ENCODE data around the gene KRTAP12-4. TPM values are rescaled to one million over a fixed set of nuclear protein-coding genes. Genes with fewer than 3 reads are reported as not detected.
"Not testable (repeated sequence)": the region's sequence is repeated elsewhere in the genome, so short reads cannot be mapped to it uniquely, and the experiment has no call there.

Gene KRTAP12-4
- total RNA-seq, 1 donor from 2014 or later = not detected

- peaks cover 7% of the 10 kb centered on the region for H3K9me3 Mint-ChIP-seq (ENCODE audit: unreplicated experiment)
- peak overlapping the region; percentile 75 for H3K27ac Mint-ChIP-seq (ENCODE audit: unreplicated experiment)
Observed at GRCh38 chr21:44697811-44698734, 43.6 kb upstream of the KRTAP12-4 start.

DNA sequence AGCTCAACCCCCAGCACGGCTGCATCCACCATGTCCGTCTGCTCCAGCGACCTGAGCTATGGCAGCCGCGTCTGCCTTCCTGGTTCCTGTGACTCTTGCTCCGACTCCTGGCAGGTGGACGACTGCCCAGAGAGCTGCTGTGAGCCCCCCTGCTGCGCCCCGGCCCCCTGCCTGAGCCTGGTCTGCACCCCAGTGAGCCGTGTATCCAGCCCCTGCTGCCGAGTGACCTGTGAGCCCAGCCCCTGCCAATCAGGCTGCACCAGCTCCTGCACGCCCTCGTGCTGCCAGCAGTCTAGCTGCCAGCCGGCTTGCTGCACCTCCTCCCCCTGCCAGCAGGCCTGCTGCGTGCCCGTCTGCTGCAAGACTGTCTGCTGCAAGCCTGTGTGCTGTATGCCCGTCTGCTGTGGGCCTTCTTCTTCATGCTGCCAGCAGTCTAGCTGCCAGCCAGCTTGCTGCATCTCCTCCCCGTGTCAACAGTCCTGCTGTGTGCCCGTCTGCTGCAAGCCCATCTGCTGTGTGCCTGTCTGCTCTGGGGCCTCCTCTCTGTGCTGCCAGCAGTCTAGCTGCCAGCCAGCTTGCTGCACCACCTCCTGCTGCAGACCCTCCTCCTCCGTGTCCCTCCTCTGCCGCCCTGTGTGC, 42.8 kb upstream of the KRTAP12-4 start, which contains the start of gene KRTAP10-12:
Gene KRTAP10-12 (plus strand): TSS at position 1 of the 639 bp plus-strand sequence. CDS start 30 bp downstream, at position 31.
- peak; percentile 48 for DNase-seq (ENCODE audit: extremely low spot score, unreplicated experiment)
- H3K4me1 Mint-ChIP-seq (ENCODE audit: unreplicated experiment) = peaks cover 32% of the 10 kb centered on the region
- not testable (repeated sequence) for H3K4me3 Mint-ChIP-seq (ENCODE audit: unreplicated experiment); H3K36me3 Mint-ChIP-seq (ENCODE audit: unreplicated experiment)
- H3K9me3 Mint-ChIP-seq (ENCODE audit: unreplicated experiment) = peaks cover 15% of the 10 kb centered on the region
- H3K27me3 Mint-ChIP-seq (ENCODE audit: unreplicated experiment) = peaks cover 30% of the 10 kb centered on the region
- H3K27ac Mint-ChIP-seq (ENCODE audit: unreplicated experiment) = peak within 1 kb of the TSS; percentile 75

More at GRCh38 chr21:44697811-44698734, 43.6 kb upstream of the KRTAP12-4 start:
- peak; percentile 87 for DNase-seq (ENCODE audit: extremely low spot score, unreplicated experiment)
- no peaks in the 10 kb centered on the region for H3K36me3 Mint-ChIP-seq (ENCODE audit: unreplicated experiment)
- H3K4me3 Mint-ChIP-seq (ENCODE audit: unreplicated experiment) = no peak overlapping the region
- peaks cover 34% of the 10 kb centered on the region for H3K27me3 Mint-ChIP-seq (ENCODE audit: unreplicated experiment)
- H3K4me1 Mint-ChIP-seq (ENCODE audit: unreplicated experiment) = peaks cover 37% of the 10 kb centered on the region
- no peak for TF ChIP-seq CTCF (IDR thresholded peaks at IDR 0.05)

- no peak for TF ChIP-seq CTCF (IDR thresholded peaks at IDR 0.05)
- Mint-ChIP-seq H3K4me1 (ENCODE audit: unreplicated experiment) (peaks cover 32% of the 10 kb centered on the region), H3K27ac (ENCODE audit: unreplicated experiment) (no peak overlapping the region), H3K9me3 (ENCODE audit: unreplicated experiment) (peaks cover 15% of the 10 kb centered on the region), H3K4me3 (ENCODE audit: unreplicated experiment) (no peak overlapping the region), H3K27me3 (ENCODE audit: unreplicated experiment) (peaks cover 30% of the 10 kb centered on the region), H3K36me3 (ENCODE audit: unreplicated experiment) (peaks cover 4% of the 10 kb centered on the region)
- DNase-seq (ENCODE audit: extremely low spot score, unreplicated experiment) = peak; percentile 67
Observed at GRCh38 chr21:44696572-44696971, 42.1 kb upstream of the KRTAP12-4 start.

DNA sequence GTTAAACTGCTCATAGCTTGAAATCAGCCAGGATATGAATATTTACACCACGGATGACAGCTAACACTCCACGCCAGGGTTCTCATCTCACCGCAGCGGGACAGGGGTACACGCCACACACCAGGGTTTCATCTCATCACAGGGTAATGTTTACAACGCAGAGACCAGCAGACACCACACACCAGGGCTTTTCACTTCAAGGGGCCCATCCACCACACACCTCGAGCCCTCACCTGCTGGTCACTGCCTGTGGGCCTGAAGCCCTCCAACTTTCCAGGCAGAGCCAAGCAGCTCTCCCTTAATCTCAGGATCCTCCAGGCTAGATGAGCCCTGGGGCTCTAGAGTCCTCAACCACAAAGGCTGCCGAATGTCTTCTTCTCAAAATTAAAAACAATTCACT, 41.2 kb upstream of the KRTAP12-4 start:
- Mint-ChIP-seq H3K27me3 (ENCODE audit: unreplicated experiment) (peaks cover 33% of the 10 kb centered on the region), H3K9me3 (ENCODE audit: unreplicated experiment) (peaks cover 15% of the 10 kb centered on the region), H3K4me3 (ENCODE audit: unreplicated experiment) (no peak overlapping the region), H3K4me1 (ENCODE audit: unreplicated experiment) (peaks cover 32% of the 10 kb centered on the region), H3K27ac (ENCODE audit: unreplicated experiment) (no peak overlapping the region), H3K36me3 (ENCODE audit: unreplicated experiment) (peaks cover 4% of the 10 kb centered on the region)
- DNase-seq (ENCODE audit: extremely low spot score, unreplicated experiment) = peak; percentile 51
- no peak for TF ChIP-seq CTCF (IDR thresholded peaks at IDR 0.05)

DNA sequence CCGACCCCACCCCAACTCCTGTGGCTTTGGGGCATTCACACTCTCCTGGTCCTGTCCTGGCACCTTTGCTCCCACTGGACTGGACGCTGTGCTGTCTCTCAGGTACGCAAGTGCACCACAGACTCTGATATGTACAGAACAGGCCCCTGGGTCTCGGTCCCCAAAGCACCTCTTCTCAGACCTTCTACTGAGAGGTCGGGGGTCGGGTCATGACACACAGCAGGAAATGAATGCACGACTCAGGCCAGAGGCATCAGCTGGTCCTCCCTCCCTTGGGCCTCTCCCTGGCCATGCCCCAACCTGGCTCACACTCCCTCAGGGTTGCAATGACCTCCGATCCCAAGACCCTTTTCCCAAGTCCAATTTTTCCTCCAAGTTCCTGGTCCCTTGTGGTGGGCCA, 40.7 kb upstream of the KRTAP12-4 start:
- Mint-ChIP-seq H3K36me3 (ENCODE audit: unreplicated experiment) (peaks cover 4% of the 10 kb centered on the region), H3K4me3 (ENCODE audit: unreplicated experiment) (no peak overlapping the region)

More for the DNA sequence above, 40.7 kb upstream of the KRTAP12-4 start:
- H3K27ac Mint-ChIP-seq (ENCODE audit: unreplicated experiment) = no peak overlapping the region
- peaks cover 31% of the 10 kb centered on the region for H3K4me1 Mint-ChIP-seq (ENCODE audit: unreplicated experiment)
- peaks cover 15% of the 10 kb centered on the region for H3K9me3 Mint-ChIP-seq (ENCODE audit: unreplicated experiment)
- H3K27me3 Mint-ChIP-seq (ENCODE audit: unreplicated experiment) = peaks cover 36% of the 10 kb centered on the region
- no peak for TF ChIP-seq CTCF (IDR thresholded peaks at IDR 0.05)
- DNase-seq (ENCODE audit: extremely low spot score, unreplicated experiment) = peak; percentile 81

Data from osteocyte (in vitro differentiated cells).